ENCODE results near the gene GMPPB. TPM values are rescaled to one million over a fixed set of nuclear protein-coding genes. Genes with fewer than 3 reads are reported as not detected.

GMPPB gene
- polyA plus RNA-seq, 1 donor (not counting 4 experiments of a cell fraction or from before 2014, with no cell fraction given), result 17.4 TPM

DNA sequence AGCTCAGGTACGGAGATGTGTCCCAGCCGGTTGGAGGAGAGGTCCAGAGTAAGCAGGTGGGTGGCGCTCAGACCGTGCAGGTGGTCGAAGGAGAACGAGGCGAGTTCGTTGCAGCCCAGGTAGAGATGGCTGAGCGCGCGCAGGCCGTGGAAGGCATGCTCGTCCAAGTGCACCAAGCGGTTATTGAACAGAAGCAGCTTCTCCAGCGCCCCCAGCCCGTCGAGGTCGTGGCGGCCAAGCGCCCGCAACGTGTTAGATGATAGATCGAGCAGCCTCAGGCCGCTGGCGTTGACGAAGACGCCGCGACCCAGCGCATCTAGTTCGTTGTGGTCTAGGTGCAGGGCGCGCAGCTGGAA, 4.9 kb downstream of the GMPPB start:
- Histone ChIP-seq H3K4me1 (ENCODE audit: control insufficient read depth, extremely low read depth, insufficient read depth, low read length) (peaks cover 25% of the 10 kb centered on the region), H3K9ac (ENCODE audit: control insufficient read depth, extremely low read depth, insufficient read depth, low read length) (no peak overlapping the region), H3K4me2 (ENCODE audit: control insufficient read depth, extremely low read depth, insufficient read depth, low read depth, low read length) (peak overlapping the region; percentile 83), H3K36me3 (ENCODE audit: control insufficient read depth in 2 of 2, extremely low read depth in 1 of 2, insufficient read depth in 2 of 2, low read length in 2 of 2) (peaks cover 23 to 27% of the 10 kb centered on the region in 2 experiments), H3K9me3 (ENCODE audit: control insufficient read depth, low read depth, low read length) (no peaks in the 10 kb centered on the region), H3K79me2 (ENCODE audit: control insufficient read depth, insufficient read depth, low read length) (peaks cover 17% of the 10 kb centered on the region), H3K4me3 (ENCODE audit: control insufficient read depth in 2 of 3, extremely low read depth in 1 of 3, insufficient read depth in 2 of 3, low read depth in 1 of 3, low read length in 3 of 3) (peak overlapping the region in 2 of 3 experiments; percentile 40 to 51), H3K9me1 (ENCODE audit: control insufficient read depth, extremely low read depth, insufficient read depth, low read length) (no peaks in the 10 kb centered on the region), H2AFZ (ENCODE audit: control insufficient read depth, low read length) (no peak overlapping the region), H3K27ac (ENCODE audit: control insufficient read depth, insufficient read depth, low read length) (no peak overlapping the region), H4K20me1 (ENCODE audit: control insufficient read depth, extremely low read depth, insufficient read depth, low read length) (peaks cover 14% of the 10 kb centered on the region), H3K27me3 (ENCODE audit: control insufficient read depth, extremely low read depth, insufficient read depth, low read length) (no peaks in the 10 kb centered on the region)
- DNase-seq (ENCODE audit: low read depth, low spot score), result no peak
- FAIRE-seq, result no peak
- TF ChIP-seq EZH2 (IDR thresholded peaks at IDR 0.05; ENCODE audit: low read length) (peak; percentile 22), CTCF (optimal IDR thresholded peaks at IDR 0.05 in 1 of 3, IDR thresholded peaks at IDR 0.05 in 1 of 3, conservative IDR thresholded peaks at IDR 0.05 in 1 of 3; ENCODE audit: extremely low read depth in 1 of 3, insufficient read depth in 2 of 3, low read length in 3 of 3) (no peak)
- dilution Hi-C loops (cut with MboI; ENCODE audit: extremely low pct_ligation_motif_present, low sequenced_read_pairs), result no loop called here

DNA sequence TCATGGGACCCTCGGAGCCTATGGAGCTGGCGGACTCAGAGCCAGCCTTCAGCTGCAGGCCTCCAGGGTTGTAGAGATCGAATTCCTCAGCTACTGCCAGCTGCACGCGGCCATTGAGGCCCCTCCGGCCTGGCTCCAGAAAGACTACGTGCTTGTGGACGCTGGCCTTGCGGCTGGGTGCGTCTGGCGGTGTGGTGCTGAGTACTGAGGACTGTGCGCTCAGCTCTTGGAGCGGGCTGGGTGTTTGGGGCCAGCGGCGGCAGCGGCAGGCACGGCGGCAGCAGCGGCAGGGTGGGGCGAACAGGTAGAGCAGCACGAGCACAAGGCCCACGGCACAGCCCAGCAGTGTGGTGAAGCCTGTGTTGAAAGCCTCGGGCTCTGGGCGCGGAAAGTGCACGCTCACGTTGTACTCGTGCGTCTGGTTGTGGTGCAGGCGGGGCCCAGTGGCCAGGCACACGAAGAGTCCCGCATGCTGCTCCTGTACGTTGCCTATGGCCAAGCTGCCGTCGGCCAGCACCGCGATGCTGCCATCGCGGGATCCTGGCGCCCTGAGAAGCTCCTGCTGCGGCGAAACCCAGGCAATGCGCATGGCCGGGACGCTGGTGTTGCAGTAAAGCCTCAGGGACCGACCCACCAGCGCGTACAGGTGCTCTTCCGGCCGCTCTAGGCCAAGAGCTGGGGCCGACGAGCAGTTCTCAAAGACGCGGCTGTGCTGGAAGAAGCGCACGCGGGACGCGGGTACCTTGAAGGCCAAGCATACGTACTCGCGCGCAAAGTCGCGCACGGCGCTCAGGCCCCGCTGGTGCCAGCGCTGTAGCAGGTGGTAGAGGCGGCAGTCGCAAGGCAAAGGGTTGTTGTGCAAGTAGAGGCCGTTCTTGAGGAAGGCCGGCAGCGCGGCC, 5.5 kb downstream of the GMPPB start:
- H3K9ac ChIP-seq (ENCODE audit: control insufficient read depth, extremely low read depth, insufficient read depth, low read length), result no peak overlapping the region
- no peak overlapping the region for H3K4me3 ChIP-seq (ENCODE audit: control insufficient read depth in 2 of 3, extremely low read depth in 1 of 3, insufficient read depth in 2 of 3, low read depth in 1 of 3, low read length in 3 of 3)
- H3K79me2 ChIP-seq (ENCODE audit: control insufficient read depth, insufficient read depth, low read length), result peaks cover 12% of the 10 kb centered on the region
- H3K9me1 ChIP-seq (ENCODE audit: control insufficient read depth, extremely low read depth, insufficient read depth, low read length), result no peaks in the 10 kb centered on the region
- H3K36me3 ChIP-seq (ENCODE audit: control insufficient read depth in 2 of 2, extremely low read depth in 1 of 2, insufficient read depth in 2 of 2, low read length in 2 of 2), result peaks cover 23 to 27% of the 10 kb centered on the region in 2 experiments
- H3K27me3 ChIP-seq (ENCODE audit: control insufficient read depth, extremely low read depth, insufficient read depth, low read length), result no peaks in the 10 kb centered on the region
- no peak overlapping the region for H3K27ac ChIP-seq (ENCODE audit: control insufficient read depth, insufficient read depth, low read length)
- peak overlapping the region; percentile 83 for H3K4me2 ChIP-seq (ENCODE audit: control insufficient read depth, extremely low read depth, insufficient read depth, low read depth, low read length)
- FAIRE-seq (no peak), DNase-seq (ENCODE audit: low read depth, low spot score) (no peak)
- no peak overlapping the region for H2AFZ ChIP-seq (ENCODE audit: control insufficient read depth, low read length)
- TF ChIP-seq CTCF (optimal IDR thresholded peaks at IDR 0.05 in 1 of 3, IDR thresholded peaks at IDR 0.05 in 1 of 3, conservative IDR thresholded peaks at IDR 0.05 in 1 of 3; ENCODE audit: extremely low read depth in 1 of 3, insufficient read depth in 2 of 3, low read length in 3 of 3) (no peak), EZH2 (IDR thresholded peaks at IDR 0.05; ENCODE audit: low read length) (no peak)
- H3K9me3 ChIP-seq (ENCODE audit: control insufficient read depth, low read depth, low read length), result no peaks in the 10 kb centered on the region
- dilution Hi-C loops (cut with MboI; ENCODE audit: extremely low pct_ligation_motif_present, low sequenced_read_pairs), result no loop called here
- H4K20me1 ChIP-seq (ENCODE audit: control insufficient read depth, extremely low read depth, insufficient read depth, low read length), result peaks cover 14% of the 10 kb centered on the region
- peaks cover 25% of the 10 kb centered on the region for H3K4me1 ChIP-seq (ENCODE audit: control insufficient read depth, extremely low read depth, insufficient read depth, low read length)

Data from keratinocyte (primary cell).